ENCODE measurements around the gene ZC3H18. TPM values are rescaled to one million over a fixed set of nuclear protein-coding genes. Genes with fewer than 3 reads are reported as not detected.

The ZC3H18 gene
- total RNA-seq, 1 experiment from 2014 or later: 57.8 TPM

DNA sequence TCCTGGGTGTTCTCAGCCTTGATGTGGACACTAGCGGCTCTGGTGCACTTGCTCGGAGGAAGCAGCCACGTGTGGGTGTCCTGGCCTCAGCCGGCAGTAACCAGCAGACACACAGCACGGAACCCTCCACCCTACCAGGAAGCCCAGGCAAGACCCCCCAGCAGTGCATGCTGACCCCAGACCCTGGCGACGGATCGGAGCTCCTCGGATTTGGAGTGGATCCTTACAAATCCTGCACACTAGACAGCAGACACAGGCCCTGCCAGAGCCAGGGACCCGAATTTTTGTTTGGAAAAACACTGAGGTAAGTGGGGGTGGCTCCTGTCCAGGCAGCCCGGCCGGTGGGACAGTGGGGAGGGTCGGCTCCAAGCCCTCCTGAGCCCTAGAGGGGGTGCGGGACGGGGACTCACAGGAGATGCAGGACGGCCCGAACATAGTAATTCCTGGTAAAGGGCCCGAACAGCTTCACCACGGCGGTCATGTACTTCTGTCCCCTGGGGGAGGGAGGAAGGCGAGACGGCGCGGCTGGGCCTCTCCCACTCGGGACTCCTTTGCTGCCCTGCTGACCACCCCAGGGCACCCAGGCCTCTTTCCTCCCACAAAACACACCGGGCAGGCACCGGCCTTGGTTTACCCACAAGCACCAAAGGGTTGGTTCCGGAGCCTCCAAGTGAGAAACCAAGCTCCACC lies 76.3 kb downstream of the ZC3H18 start:
- no peaks in the 10 kb centered on the region for H3K9me3 ChIP-seq (ENCODE audit: control insufficient read depth in 1 of 2, insufficient read depth in 1 of 2, low read depth in 1 of 2, low read length in 2 of 2)
- ATAC-seq: no peak
- peaks cover 6 to 10% of the 10 kb centered on the region in 2 experiments; a peak in 2 of 4 replicates for H3K36me3 ChIP-seq (ENCODE audit: control insufficient read depth in 1 of 2, insufficient read depth in 2 of 2, low read length in 2 of 2)
- H3K27me3 ChIP-seq (ENCODE audit: insufficient read depth, low read length): no peaks in the 10 kb centered on the region
- POLR2A ChIA-PET: no interaction called here
- no peak overlapping the region for H3K4me2 ChIP-seq (ENCODE audit: low read length)
- intact Hi-C loops (cut with micrococcal nuclease): no loop called here
- H3K9me2 ChIP-seq (ENCODE audit: insufficient read depth): no peaks in the 10 kb centered on the region
- peaks cover 36% of the 10 kb centered on the region for H3K79me2 ChIP-seq (ENCODE audit: insufficient read depth, low read length)
- TF ChIP-seq FOSL1 (IDR thresholded peaks at IDR 0.05; ENCODE audit: low read depth) (no peak), ELF1 (IDR thresholded peaks at IDR 0.05; ENCODE audit: borderline replicate concordance, low read depth) (no peak), SRF (IDR thresholded peaks at IDR 0.05; ENCODE audit: low read depth) (no peak), SIN3A (IDR thresholded peaks at IDR 0.05; ENCODE audit: low read depth) (no peak), EZH2phosphoT487 (IDR thresholded peaks at IDR 0.05; ENCODE audit: borderline replicate concordance) (no peak)
- TF ChIP-seq, protein P1, sequence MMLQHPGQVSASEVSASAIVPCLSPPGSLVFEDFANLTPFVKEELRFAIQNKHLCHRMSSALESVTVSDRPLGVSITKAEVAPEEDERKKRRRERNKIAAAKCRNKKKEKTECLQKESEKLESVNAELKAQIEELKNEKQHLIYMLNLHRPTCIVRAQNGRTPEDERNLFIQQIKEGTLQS (IDR thresholded peaks at IDR 0.05): no peak
- TF ChIP-seq, protein P2, sequence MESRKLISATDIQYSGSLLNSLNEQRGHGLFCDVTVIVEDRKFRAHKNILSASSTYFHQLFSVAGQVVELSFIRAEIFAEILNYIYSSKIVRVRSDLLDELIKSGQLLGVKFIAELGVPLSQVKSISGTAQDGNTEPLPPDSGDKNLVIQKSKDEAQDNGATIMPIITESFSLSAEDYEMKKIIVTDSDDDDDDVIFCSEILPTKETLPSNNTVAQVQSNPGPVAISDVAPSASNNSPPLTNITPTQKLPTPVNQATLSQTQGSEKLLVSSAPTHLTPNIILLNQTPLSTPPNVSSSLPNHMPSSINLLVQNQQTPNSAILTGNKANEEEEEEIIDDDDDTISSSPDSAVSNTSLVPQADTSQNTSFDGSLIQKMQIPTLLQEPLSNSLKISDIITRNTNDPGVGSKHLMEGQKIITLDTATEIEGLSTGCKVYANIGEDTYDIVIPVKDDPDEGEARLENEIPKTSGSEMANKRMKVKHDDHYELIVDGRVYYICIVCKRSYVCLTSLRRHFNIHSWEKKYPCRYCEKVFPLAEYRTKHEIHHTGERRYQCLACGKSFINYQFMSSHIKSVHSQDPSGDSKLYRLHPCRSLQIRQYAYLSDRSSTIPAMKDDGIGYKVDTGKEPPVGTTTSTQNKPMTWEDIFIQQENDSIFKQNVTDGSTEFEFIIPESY (IDR thresholded peaks at IDR 0.05; ENCODE audit: extremely low read depth, insufficient replicate concordance, low read length): no peak
- no peak for DNase-seq (ENCODE audit: low read depth, low spot score)
- peaks cover 7 to 22% of the 10 kb centered on the region in 2 experiments for H3K4me1 ChIP-seq (ENCODE audit: control insufficient read depth in 1 of 2, insufficient read depth in 2 of 2, low read length in 2 of 2)
- H2AFZ ChIP-seq (ENCODE audit: low read depth, low read length, poor library complexity, severe bottlenecking): no peak overlapping the region
- no peak overlapping the region for H3K9ac ChIP-seq (ENCODE audit: low read length)
- CTCF ChIA-PET: no interaction called here
- no TSS peak for BruUV-seq (replicated peaks)
- H4K20me1 ChIP-seq (ENCODE audit: insufficient read depth): no peaks in the 10 kb centered on the region
- RAD21 ChIA-PET (ENCODE audit: low non-redundant PET in 1 of 2, low total read pairs in 2 of 2, uncharacterized antibody in 2 of 2, unreplicated experiment in 2 of 2): no interaction called here
- H3K27ac ChIP-seq (ENCODE audit: low read depth, low read length): 0 out of 2 replicates have a peak overlapping the region, but pooled peaks have one; percentile 7
- no peak overlapping the region for H3K4me3 ChIP-seq (replicated peaks in 1 of 2; ENCODE audit: low read depth in 1 of 2, low read length in 2 of 2)
